IPS DF 6.9 (cell line): Measurements from ENCODE around the gene PCDH15.

Source experiments
- DNase-seq: peaks from one replicate; pipeline ENCODE4 v3.0.0-alpha.2; 2013; ENCODE audit warnings: low read depth, low spot score
- H3K27ac ChIP-seq: one replicate; pipeline ENCODE4 v1.5.1; 2013; ENCODE audit warnings: low read length, control low read depth
- H3K27me3 ChIP-seq: 2 replicates; pipeline ENCODE4 v1.6.1; 2013; ENCODE audit warnings: mild to moderate bottlenecking, low read length; ENCODE audit not compliant: control insufficient read depth, insufficient read depth
- H3K36me3 ChIP-seq: 2 replicates; pipeline ENCODE4 v1.6.1; 2013; ENCODE audit warnings: low read length; ENCODE audit not compliant: control insufficient read depth, insufficient read depth
- H3K4me1 ChIP-seq: 2 replicates; pipeline ENCODE4 v1.6.1; 2013; ENCODE audit warnings: low read length; ENCODE audit not compliant: control insufficient read depth, insufficient read depth
- H3K4me3 ChIP-seq: 2 replicates; pipeline ENCODE4 v1.5.1; 2013; ENCODE audit warnings: mild to moderate bottlenecking, low read length
- H3K9me3 ChIP-seq: 2 replicates; pipeline ENCODE4 v1.6.1; 2013; ENCODE audit warnings: low read length, inconsistent platforms; ENCODE audit not compliant: control insufficient read depth, insufficient read depth
- WGBS: extraction: QIAGEN DNeasy Blood & Tissue Kit; methylation state at CpG from one replicate; pipeline ENCODE4 v1.1.7; 2013; ENCODE audit warnings: mixed read lengths, missing lambda C conversion rate; ENCODE audit not compliant: insufficient read length, insufficient coverage; 5-methylcytosine and 5-hydroxymethylcytosine counted together

The PCDH15 gene

GRCh38 chr10:54194806-54195205, 606.2 kb downstream of the PCDH15 start:
- Histone ChIP-seq H3K4me1 (no peaks in the 10 kb centered on the region), H3K27me3 (no peaks in the 10 kb centered on the region), H3K4me3 (no peak overlapping the region), H3K36me3 (no peaks in the 10 kb centered on the region), H3K9me3 (no peaks in the 10 kb centered on the region), H3K27ac (no peak overlapping the region)
- no peak for DNase-seq

GRCh38 chr10:54159924-54160323, 641.1 kb downstream of the PCDH15 start:
- no peak for DNase-seq
- H3K36me3 ChIP-seq = no peaks in the 10 kb centered on the region

GRCh38 chr10:54148508-54148907, 652.5 kb downstream of the PCDH15 start:
- no peaks in the 10 kb centered on the region for H3K4me1 ChIP-seq
- no peak overlapping the region for H3K27ac ChIP-seq
- H3K4me3 ChIP-seq = no peak overlapping the region
- H3K36me3 ChIP-seq = no peaks in the 10 kb centered on the region
- no peaks in the 10 kb centered on the region for H3K27me3 ChIP-seq
- H3K9me3 ChIP-seq = no peaks in the 10 kb centered on the region
- no CpG with 5 or more reads among the region's 2 CpGs for WGBS
- DNase-seq = no peak

More at GRCh38 chr10:54159924-54160323, 641.1 kb downstream of the PCDH15 start:
- Histone ChIP-seq H3K4me1 (no peaks in the 10 kb centered on the region), H3K27me3 (no peaks in the 10 kb centered on the region), H3K9me3 (no peaks in the 10 kb centered on the region), H3K27ac (no peak overlapping the region), H3K4me3 (no peak overlapping the region)

- H3K27me3 ChIP-seq = no peaks in the 10 kb centered on the region
- H3K36me3 ChIP-seq = no peaks in the 10 kb centered on the region
- H3K4me3 ChIP-seq = no peak overlapping the region
- no peak overlapping the region for H3K27ac ChIP-seq
- no peaks in the 10 kb centered on the region; the same call in 1 of the 2 replicates for H3K9me3 ChIP-seq
- no peak for DNase-seq
- no peaks in the 10 kb centered on the region for H3K4me1 ChIP-seq
These were observed 661.1 kb downstream of the PCDH15 start for GRCh38 chr10:54139819-54140428.

GRCh38 chr10:54137396-54137795, 663.6 kb downstream of the PCDH15 start:
- Histone ChIP-seq H3K36me3 (no peaks in the 10 kb centered on the region), H3K27ac (no peak overlapping the region), H3K27me3 (no peaks in the 10 kb centered on the region), H3K4me3 (no peak overlapping the region), H3K9me3 (no peaks in the 10 kb centered on the region; the same call in 1 of the 2 replicates), H3K4me1 (no peaks in the 10 kb centered on the region)
- DNase-seq = no peak
- WGBS = no CpG with 5 or more reads among the region's 2 CpGs

GRCh38 chr10:54133203-54133602, 667.8 kb downstream of the PCDH15 start:
- no CpG with 5 or more reads among the region's 3 CpGs for WGBS
- Histone ChIP-seq H3K9me3 (no peaks in the 10 kb centered on the region), H3K4me3 (no peak overlapping the region), H3K27me3 (no peaks in the 10 kb centered on the region), H3K4me1 (no peaks in the 10 kb centered on the region), H3K36me3 (no peaks in the 10 kb centered on the region), H3K27ac (no peak overlapping the region)
- no peak for DNase-seq

- Histone ChIP-seq H3K36me3 (no peaks in the 10 kb centered on the region), H3K27me3 (no peaks in the 10 kb centered on the region), H3K4me3 (no peak overlapping the region), H3K4me1 (no peaks in the 10 kb centered on the region), H3K27ac (no peak overlapping the region), H3K9me3 (no peaks in the 10 kb centered on the region)
- WGBS = no CpG with 5 or more reads among the region's 6 CpGs
- DNase-seq = no peak
These were observed 669.2 kb downstream of the PCDH15 start for GRCh38 chr10:54131833-54132232.

GRCh38 chr10:54130394-54130793, 670.6 kb downstream of the PCDH15 start:
- no peak overlapping the region for H3K27ac ChIP-seq
- no peaks in the 10 kb centered on the region for H3K36me3 ChIP-seq
- no peaks in the 10 kb centered on the region for H3K4me1 ChIP-seq
- no peak overlapping the region for H3K4me3 ChIP-seq
- no CpG with 5 or more reads among the region's 6 CpGs for WGBS
- no peaks in the 10 kb centered on the region for H3K9me3 ChIP-seq
- DNase-seq = no peak
- no peaks in the 10 kb centered on the region for H3K27me3 ChIP-seq

- H3K27me3 ChIP-seq = no peaks in the 10 kb centered on the region
- H3K36me3 ChIP-seq = no peaks in the 10 kb centered on the region
- no peak overlapping the region for H3K4me3 ChIP-seq
- H3K9me3 ChIP-seq = no peaks in the 10 kb centered on the region
- no peak for DNase-seq
- H3K4me1 ChIP-seq = no peaks in the 10 kb centered on the region
- H3K27ac ChIP-seq = no peak overlapping the region
- WGBS = no CpG with 5 or more reads among the region's 3 CpGs
These were observed 675.8 kb downstream of the PCDH15 start for GRCh38 chr10:54125098-54125747.

GRCh38 chr10:54124209-54124885, 676.7 kb downstream of the PCDH15 start:
- H3K4me1 ChIP-seq = no peaks in the 10 kb centered on the region
- H3K36me3 ChIP-seq = no peaks in the 10 kb centered on the region
- no peak overlapping the region for H3K27ac ChIP-seq
- DNase-seq = no peak
- no peaks in the 10 kb centered on the region for H3K27me3 ChIP-seq
- no CpG with 5 or more reads among the region's 6 CpGs for WGBS
- no peak overlapping the region for H3K4me3 ChIP-seq
- H3K9me3 ChIP-seq = no peaks in the 10 kb centered on the region

- no peak for DNase-seq
- Histone ChIP-seq H3K4me3 (no peak overlapping the region), H3K9me3 (no peaks in the 10 kb centered on the region; the same call in 1 of the 2 replicates), H3K4me1 (no peaks in the 10 kb centered on the region), H3K27ac (no peak overlapping the region), H3K27me3 (no peaks in the 10 kb centered on the region), H3K36me3 (no peaks in the 10 kb centered on the region)
- no CpG with 5 or more reads among the region's 1 CpG for WGBS
These were observed 680.2 kb downstream of the PCDH15 start for GRCh38 chr10:54120806-54121205.
